ENCODE measurements around the gene REPIN1. TPM values are rescaled to one million over a fixed set of nuclear protein-coding genes. Genes with fewer than 3 reads are reported as not detected.

The REPIN1 gene
- total RNA-seq, 1 experiment from 2014 or later: 113 TPM

- DNase-seq (ENCODE audit: low spot score): no peak
- Histone ChIP-seq H3K4me1 (ENCODE audit: insufficient read depth, low read length, poor library complexity, severe bottlenecking) (peaks cover 18% of the 10 kb centered on the region), H3K9me3 (ENCODE audit: low read depth, low read length, poor library complexity, severe bottlenecking) (no peaks in the 10 kb centered on the region), H3K4me3 (ENCODE audit: low read depth, low read length, poor library complexity, severe bottlenecking) (no peak overlapping the region), H3K36me3 (ENCODE audit: insufficient read depth, low read length, poor library complexity, severe bottlenecking) (peaks cover 6% of the 10 kb centered on the region), H3K27ac (ENCODE audit: low read depth, low read length, poor library complexity, severe bottlenecking) (no peak overlapping the region), H3K27me3 (replicated peaks; ENCODE audit: insufficient read depth, low read depth, low read length, poor library complexity) (no peaks in the 10 kb centered on the region)
- TF ChIP-seq EZH2 (IDR thresholded peaks at IDR 0.05; ENCODE audit: borderline replicate concordance, low read depth, low read length, poor library complexity, severe bottlenecking) (no peak), CTCF (conservative IDR thresholded peaks at IDR 0.05; ENCODE audit: low read depth, low read length) (no peak)
- ChIA-PET POLR2A (ENCODE audit: low non-redundant PET) (no interaction called here), CTCF (no interaction called here)
- no TSS peak for BruUV-seq (replicated peaks)
- intact Hi-C loops (cut with micrococcal nuclease; ENCODE audit: unreplicated experiment): no loop called here
These were observed 14.2 kb downstream of the REPIN1 start for GRCh38 chr7:150382844-150383225.

GRCh38 chr7:150383710-150384397, 15.2 kb downstream of the REPIN1 start:
- no TSS peak for BruUV-seq (replicated peaks)
- POLR2A ChIA-PET (ENCODE audit: low non-redundant PET): no interaction called here
- no peak for DNase-seq (ENCODE audit: low spot score)
- peaks cover 6% of the 10 kb centered on the region for H3K36me3 ChIP-seq (ENCODE audit: insufficient read depth, low read length, poor library complexity, severe bottlenecking)
- CTCF ChIA-PET: no interaction called here
- intact Hi-C loops (cut with micrococcal nuclease; ENCODE audit: unreplicated experiment): no loop called here
- H3K4me3 ChIP-seq (ENCODE audit: low read depth, low read length, poor library complexity, severe bottlenecking): no peak overlapping the region
- no peaks in the 10 kb centered on the region for H3K9me3 ChIP-seq (ENCODE audit: low read depth, low read length, poor library complexity, severe bottlenecking)
- H3K27ac ChIP-seq (ENCODE audit: low read depth, low read length, poor library complexity, severe bottlenecking): peak overlapping the region; percentile 11
- H3K27me3 ChIP-seq (replicated peaks; ENCODE audit: insufficient read depth, low read depth, low read length, poor library complexity): no peaks in the 10 kb centered on the region
- TF ChIP-seq EZH2 (IDR thresholded peaks at IDR 0.05; ENCODE audit: borderline replicate concordance, low read depth, low read length, poor library complexity, severe bottlenecking): no peak
- TF ChIP-seq CTCF (conservative IDR thresholded peaks at IDR 0.05; ENCODE audit: low read depth, low read length): no peak
- peaks cover 11% of the 10 kb centered on the region for H3K4me1 ChIP-seq (ENCODE audit: insufficient read depth, low read length, poor library complexity, severe bottlenecking)

- no peak for DNase-seq (ENCODE audit: low spot score)
- Histone ChIP-seq H3K4me1 (ENCODE audit: insufficient read depth, low read length, poor library complexity, severe bottlenecking) (peaks cover 11% of the 10 kb centered on the region), H3K27ac (ENCODE audit: low read depth, low read length, poor library complexity, severe bottlenecking) (peak overlapping the region; percentile 11), H3K27me3 (replicated peaks; ENCODE audit: insufficient read depth, low read depth, low read length, poor library complexity) (no peaks in the 10 kb centered on the region), H3K4me3 (ENCODE audit: low read depth, low read length, poor library complexity, severe bottlenecking) (no peak overlapping the region), H3K36me3 (ENCODE audit: insufficient read depth, low read length, poor library complexity, severe bottlenecking) (peaks cover 6% of the 10 kb centered on the region), H3K9me3 (ENCODE audit: low read depth, low read length, poor library complexity, severe bottlenecking) (no peaks in the 10 kb centered on the region)
- no TSS peak for BruUV-seq (replicated peaks)
- CTCF ChIA-PET: no interaction called here
- TF ChIP-seq EZH2 (IDR thresholded peaks at IDR 0.05; ENCODE audit: borderline replicate concordance, low read depth, low read length, poor library complexity, severe bottlenecking) (no peak), CTCF (conservative IDR thresholded peaks at IDR 0.05; ENCODE audit: low read depth, low read length) (no peak)
- POLR2A ChIA-PET (ENCODE audit: low non-redundant PET): no interaction called here
- intact Hi-C loops (cut with micrococcal nuclease; ENCODE audit: unreplicated experiment): no loop called here
These were observed 16.0 kb downstream of the REPIN1 start for GRCh38 chr7:150384406-150385301.

Measured in A673 (cell line).